Prostate gland (tissue), 2 donors: ENCODE results near the gene TRIP6.

Source experiments
- POLR2A ChIP-seq: fragments of 450-650 bp; IDR thresholded peaks from one replicate; pipeline ENCODE4 v1.6.1; 2016; ENCODE audit warnings: antibody characterized with exemption, mild to moderate bottlenecking
- TF ChIP-seq, protein P1 (sequence below), 4 experiments: fragments of 200-600 bp in 2 of 4; fragments of 450-650 bp in 2 of 4; sonication (generic) in 2 of 4; IDR thresholded peaks; 1 replicate in 3 of 4; 2 replicates in 1 of 4; pipeline ENCODE4 v1.5.1; 2016 to 2019; ENCODE audit warnings: antibody characterized with exemption in 4 of 4, mild to moderate bottlenecking in 2 of 4, moderate library complexity in 2 of 4

GRCh38 chr7:100885440-100886141, 18.4 kb downstream of the TRIP6 start:
- TF ChIP-seq, protein P1, sequence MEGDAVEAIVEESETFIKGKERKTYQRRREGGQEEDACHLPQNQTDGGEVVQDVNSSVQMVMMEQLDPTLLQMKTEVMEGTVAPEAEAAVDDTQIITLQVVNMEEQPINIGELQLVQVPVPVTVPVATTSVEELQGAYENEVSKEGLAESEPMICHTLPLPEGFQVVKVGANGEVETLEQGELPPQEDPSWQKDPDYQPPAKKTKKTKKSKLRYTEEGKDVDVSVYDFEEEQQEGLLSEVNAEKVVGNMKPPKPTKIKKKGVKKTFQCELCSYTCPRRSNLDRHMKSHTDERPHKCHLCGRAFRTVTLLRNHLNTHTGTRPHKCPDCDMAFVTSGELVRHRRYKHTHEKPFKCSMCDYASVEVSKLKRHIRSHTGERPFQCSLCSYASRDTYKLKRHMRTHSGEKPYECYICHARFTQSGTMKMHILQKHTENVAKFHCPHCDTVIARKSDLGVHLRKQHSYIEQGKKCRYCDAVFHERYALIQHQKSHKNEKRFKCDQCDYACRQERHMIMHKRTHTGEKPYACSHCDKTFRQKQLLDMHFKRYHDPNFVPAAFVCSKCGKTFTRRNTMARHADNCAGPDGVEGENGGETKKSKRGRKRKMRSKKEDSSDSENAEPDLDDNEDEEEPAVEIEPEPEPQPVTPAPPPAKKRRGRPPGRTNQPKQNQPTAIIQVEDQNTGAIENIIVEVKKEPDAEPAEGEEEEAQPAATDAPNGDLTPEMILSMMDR (IDR thresholded peaks at IDR 0.05) = no peak
- TF ChIP-seq POLR2A = no peak
